ENCODE results near the gene AGPAT3.

GRCh38 chr21:43905726-43906455 is 40.9 kb downstream of the AGPAT3 start:
- TF ChIP-seq, protein P1, sequence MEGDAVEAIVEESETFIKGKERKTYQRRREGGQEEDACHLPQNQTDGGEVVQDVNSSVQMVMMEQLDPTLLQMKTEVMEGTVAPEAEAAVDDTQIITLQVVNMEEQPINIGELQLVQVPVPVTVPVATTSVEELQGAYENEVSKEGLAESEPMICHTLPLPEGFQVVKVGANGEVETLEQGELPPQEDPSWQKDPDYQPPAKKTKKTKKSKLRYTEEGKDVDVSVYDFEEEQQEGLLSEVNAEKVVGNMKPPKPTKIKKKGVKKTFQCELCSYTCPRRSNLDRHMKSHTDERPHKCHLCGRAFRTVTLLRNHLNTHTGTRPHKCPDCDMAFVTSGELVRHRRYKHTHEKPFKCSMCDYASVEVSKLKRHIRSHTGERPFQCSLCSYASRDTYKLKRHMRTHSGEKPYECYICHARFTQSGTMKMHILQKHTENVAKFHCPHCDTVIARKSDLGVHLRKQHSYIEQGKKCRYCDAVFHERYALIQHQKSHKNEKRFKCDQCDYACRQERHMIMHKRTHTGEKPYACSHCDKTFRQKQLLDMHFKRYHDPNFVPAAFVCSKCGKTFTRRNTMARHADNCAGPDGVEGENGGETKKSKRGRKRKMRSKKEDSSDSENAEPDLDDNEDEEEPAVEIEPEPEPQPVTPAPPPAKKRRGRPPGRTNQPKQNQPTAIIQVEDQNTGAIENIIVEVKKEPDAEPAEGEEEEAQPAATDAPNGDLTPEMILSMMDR (IDR thresholded peaks at IDR 0.05; ENCODE audit: low read depth, low read length, poor library complexity, severe bottlenecking) = no peak
- TF ChIP-seq EZH2phosphoT487 (IDR thresholded peaks at IDR 0.05; ENCODE audit: borderline replicate concordance, low read length) = no peak
